Tibial artery (tissue), 4 donors: Measurements from ENCODE around the gene GABRR1.

Experiments
- DNase-seq, 2 donors: peaks; one replicate each; pipeline ENCODE4 v3.0.0-alpha.2; 2019
- H3K27ac ChIP-seq, 2 donors: fragments of 200-600 bp; sonication (generic) in 1 of 2; 1 replicate in 1 of 2; 2 replicates in 1 of 2; pipeline ENCODE4 v1.5.1; 2018 to 2019; ENCODE audit warnings: mild to moderate bottlenecking in 1 of 2
- H3K27me3 ChIP-seq, 2 donors: fragments of 200-600 bp; sonication (generic) in 1 of 2; one replicate each; pipeline versions ENCODE4 v1.5.1 to v1.6.0; 2016 to 2019
- H3K36me3 ChIP-seq, 3 donors: fragments of 200-600 bp; sonication (generic) in 2 of 3; one replicate each; pipeline ENCODE4 v1.5.1; 2016 to 2019; ENCODE audit warnings: mild to moderate bottlenecking in 2 of 3
- H3K4me1 ChIP-seq, 4 donors: fragments of 200-600 bp; sonication (generic) in 2 of 4; 1 replicate in 3 of 4; 2 replicates in 1 of 4; pipeline ENCODE4 v1.5.1; 2016 to 2019
- H3K4me3 ChIP-seq, 2 donors: fragments of 200-600 bp; sonication (generic) in 1 of 2; 1 replicate in 1 of 2; 2 replicates in 1 of 2; pipeline ENCODE4 v1.5.1; 2018 to 2019; ENCODE audit warnings: mild to moderate bottlenecking in 2 of 2
- H3K9me3 ChIP-seq, 3 donors: fragments of 200-600 bp; sonication (generic) in 1 of 3; one replicate each; pipeline ENCODE4 v1.5.1; 2016 to 2019
- intact Hi-C: fragments of 100-400 bp; cut with DNase I; formaldehyde crosslinking; loops from one replicate; pipeline ENCODE4 v1.15.0; 2023; ENCODE audit warnings: low total_unique reads
- TF ChIP-seq, protein P1 (sequence below), 2 experiments: fragments of 200-600 bp in 1 of 2; fragments of 450-650 bp in 1 of 2; IDR thresholded peaks; one replicate each; pipeline ENCODE4 v1.5.1; 2017 to 2019; ENCODE audit warnings: antibody characterized with exemption in 2 of 2, mild to moderate bottlenecking in 1 of 2, moderate library complexity in 1 of 2

The GABRR1 gene

DNA sequence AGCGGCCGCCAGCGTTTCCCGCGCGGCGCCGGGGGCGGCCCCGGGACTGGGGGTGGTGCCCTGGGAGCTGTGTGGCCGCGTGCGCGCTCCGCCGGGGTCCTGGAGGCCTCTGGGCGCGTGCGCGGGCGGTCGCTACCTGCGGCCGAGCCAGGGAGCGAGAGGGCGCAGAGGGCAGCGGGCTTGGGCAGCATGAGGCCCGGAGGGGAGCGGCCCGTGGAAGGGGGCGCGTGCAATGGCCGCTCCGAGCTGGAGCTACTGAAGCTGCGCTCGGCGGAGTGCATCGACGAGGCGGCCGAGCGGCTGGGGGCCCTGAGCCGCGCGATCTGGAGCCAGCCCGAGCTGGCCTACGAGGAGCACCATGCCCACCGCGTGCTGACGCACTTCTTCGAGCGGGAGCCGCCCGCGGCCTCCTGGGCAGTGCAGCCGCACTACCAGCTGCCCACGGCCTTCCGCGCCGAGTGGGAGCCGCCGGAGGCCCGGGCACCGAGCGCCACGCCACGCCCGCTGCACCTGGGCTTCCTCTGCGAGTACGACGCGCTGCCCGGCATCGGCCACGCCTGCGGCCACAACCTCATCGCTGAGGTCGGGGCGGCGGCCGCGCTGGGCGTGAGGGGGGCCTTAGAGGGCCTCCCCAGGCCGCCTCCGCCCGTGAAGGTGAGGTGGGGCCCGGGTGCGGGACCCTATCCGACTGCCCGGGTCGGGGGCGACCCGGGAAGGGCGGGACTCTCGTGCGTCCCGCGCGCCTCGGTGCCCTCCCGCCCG lies 71.0 kb downstream of the GABRR1 start, which contains the start of gene PM20D2:
PM20D2 (plus strand) TSS at position 100 of the 762 bp plus-strand sequence; CDS start at position 190, 90 bp downstream.
- TF ChIP-seq, protein P1, sequence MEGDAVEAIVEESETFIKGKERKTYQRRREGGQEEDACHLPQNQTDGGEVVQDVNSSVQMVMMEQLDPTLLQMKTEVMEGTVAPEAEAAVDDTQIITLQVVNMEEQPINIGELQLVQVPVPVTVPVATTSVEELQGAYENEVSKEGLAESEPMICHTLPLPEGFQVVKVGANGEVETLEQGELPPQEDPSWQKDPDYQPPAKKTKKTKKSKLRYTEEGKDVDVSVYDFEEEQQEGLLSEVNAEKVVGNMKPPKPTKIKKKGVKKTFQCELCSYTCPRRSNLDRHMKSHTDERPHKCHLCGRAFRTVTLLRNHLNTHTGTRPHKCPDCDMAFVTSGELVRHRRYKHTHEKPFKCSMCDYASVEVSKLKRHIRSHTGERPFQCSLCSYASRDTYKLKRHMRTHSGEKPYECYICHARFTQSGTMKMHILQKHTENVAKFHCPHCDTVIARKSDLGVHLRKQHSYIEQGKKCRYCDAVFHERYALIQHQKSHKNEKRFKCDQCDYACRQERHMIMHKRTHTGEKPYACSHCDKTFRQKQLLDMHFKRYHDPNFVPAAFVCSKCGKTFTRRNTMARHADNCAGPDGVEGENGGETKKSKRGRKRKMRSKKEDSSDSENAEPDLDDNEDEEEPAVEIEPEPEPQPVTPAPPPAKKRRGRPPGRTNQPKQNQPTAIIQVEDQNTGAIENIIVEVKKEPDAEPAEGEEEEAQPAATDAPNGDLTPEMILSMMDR (IDR thresholded peaks at IDR 0.05), result no peak
- intact Hi-C loops, result no loop called here

DNA sequence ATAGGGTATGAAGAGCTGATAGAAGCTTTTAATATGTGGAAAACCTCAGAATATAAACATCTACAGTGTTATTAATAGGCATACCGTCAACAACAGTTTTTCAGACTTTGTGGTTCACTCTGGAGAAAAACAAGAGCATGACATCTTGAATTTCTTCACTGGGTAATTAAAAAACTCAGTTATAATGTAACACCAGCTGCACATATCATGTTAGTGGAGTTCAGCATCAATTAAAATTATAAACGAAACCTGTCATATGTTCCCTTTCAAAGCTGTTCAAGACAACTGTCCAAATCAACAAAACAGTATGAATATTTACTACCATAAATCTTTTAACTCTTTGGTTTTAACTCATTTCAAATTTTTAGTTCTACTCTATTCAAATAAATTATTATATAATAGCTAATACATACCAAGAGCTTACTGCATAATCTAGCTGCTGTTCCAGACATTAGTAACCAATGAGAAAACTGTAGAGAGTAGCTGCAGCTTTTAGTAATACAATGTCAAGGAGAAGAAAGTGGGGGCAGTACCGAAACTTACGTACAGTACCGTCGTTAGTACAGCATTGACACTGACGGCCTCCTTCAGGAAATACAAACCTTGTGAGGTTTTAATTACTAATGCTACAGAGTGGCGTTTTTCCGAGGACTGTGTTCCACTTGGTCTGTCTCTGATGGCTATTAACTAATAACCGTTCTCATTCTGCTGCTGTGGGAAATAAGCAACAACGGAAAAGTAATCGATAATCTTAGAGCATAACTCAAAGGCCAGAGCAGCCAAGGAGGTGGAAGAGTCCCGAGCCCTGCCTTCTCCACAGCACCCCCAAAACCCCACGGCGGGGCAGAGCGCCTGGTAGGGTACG lies 71.8 kb downstream of the GABRR1 start:
- Histone ChIP-seq H3K27ac (peak overlapping the region; percentile 85 to 92), H3K27me3 (no peaks in the 10 kb centered on the region), H3K4me1 (peaks cover 0 to 44% (median 19%) of the 10 kb centered on the region in 4 donors), H3K36me3 (no peaks in the 10 kb centered on the region), H3K9me3 (no peaks in the 10 kb centered on the region), H3K4me3 (peak overlapping the region; percentile 72 to 95)
- intact Hi-C loops, result no loop called here
- no peak for DNase-seq
- TF ChIP-seq, protein P1 (IDR thresholded peaks at IDR 0.05), result no peak

More for the DNA sequence above, 71.0 kb downstream of the GABRR1 start, which contains the start of gene PM20D2:
- Histone ChIP-seq H3K27me3 (no peaks in the 10 kb centered on the region), H3K27ac (peak within 1 kb of the TSS; percentile 85 to 92), H3K9me3 (no peaks in the 10 kb centered on the region), H3K4me1 (peaks cover 0 to 36% (median 15%) of the 10 kb centered on the region in 4 donors), H3K4me3 (peak within 1 kb of the TSS; percentile 72 to 95), H3K36me3 (no peaks in the 10 kb centered on the region)
- DNase-seq, result peak; percentile 36 to 83

DNA sequence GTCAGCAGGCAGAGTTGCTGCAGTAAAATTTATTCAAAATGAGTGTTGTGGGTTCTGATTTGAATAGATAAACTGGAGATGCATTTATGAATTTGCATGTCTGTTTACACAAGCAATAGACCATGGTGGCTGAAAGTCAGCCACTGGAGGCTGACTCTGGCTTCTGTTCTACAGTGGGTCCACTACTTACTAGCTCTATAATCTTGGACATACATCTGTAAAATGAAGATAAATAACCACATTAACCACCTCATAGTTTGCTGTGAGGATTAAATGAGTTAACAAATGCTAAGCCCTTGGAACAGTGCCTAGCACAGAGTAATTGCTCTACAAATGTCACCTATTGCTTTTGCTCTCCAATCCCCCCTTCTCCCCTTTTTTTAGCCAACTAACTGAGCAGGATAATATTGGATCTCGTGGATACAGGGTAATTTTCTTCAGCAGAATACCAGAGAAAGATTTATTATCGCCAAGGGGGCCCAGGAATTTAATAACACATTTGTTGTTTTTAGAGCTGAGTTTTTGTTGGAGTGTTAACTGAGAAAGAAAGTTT lies 72.7 kb downstream of the GABRR1 start:
- TF ChIP-seq, protein P1 (IDR thresholded peaks at IDR 0.05), result no peak
- Histone ChIP-seq H3K27ac (peak overlapping the region; percentile 35 to 92), H3K9me3 (no peaks in the 10 kb centered on the region), H3K4me1 (peaks cover 0 to 45% (median 19%) of the 10 kb centered on the region in 4 donors), H3K27me3 (no peaks in the 10 kb centered on the region), H3K36me3 (no peaks in the 10 kb centered on the region), H3K4me3 (peak overlapping the region; percentile 72 to 95)
- intact Hi-C loops, result no loop called here
- no peak for DNase-seq

GRCh38 chr6:89140347-89141156 lies 76.6 kb downstream of the GABRR1 start:
- intact Hi-C loops, result no loop called here
- TF ChIP-seq, protein P1 (IDR thresholded peaks at IDR 0.05), result no peak
- H3K27ac ChIP-seq, result no peak overlapping the region

More at GRCh38 chr6:89140347-89141156, 76.6 kb downstream of the GABRR1 start:
- Histone ChIP-seq H3K4me3 (no peak overlapping the region), H3K36me3 (no peaks in the 10 kb centered on the region), H3K9me3 (no peaks in the 10 kb centered on the region), H3K27me3 (no peaks in the 10 kb centered on the region), H3K4me1 (peaks cover 0 to 34% (median 18%) of the 10 kb centered on the region in 4 donors)
- no peak for DNase-seq
